ENCODE measurements around the gene DUOX1.

GRCh38 chr15:45129651-45130129 lies at the start of gene DUOX1, which contains the start of gene DUOXA1:
- no peak for TF ChIP-seq POLR2A (IDR thresholded peaks at IDR 0.05)
- TF ChIP-seq CTCF (IDR thresholded peaks at IDR 0.05): no peak
- TF ChIP-seq POLR2AphosphoS5 (IDR thresholded peaks at IDR 0.05): no peak

Data from sigmoid colon (tissue), 4 donors.